NCI-H1436 treated with DMSO at 0.1 percent for 48 hours (cell line): ENCODE measurements around the gene ZNF236.
"Not testable (repeated sequence)": the region's sequence is repeated elsewhere in the genome, so short reads cannot be mapped to it uniquely, and the experiment has no call there.

Experiments used
- DNase-seq: peaks from one replicate; lab custom pipeline; 2025; lab: John Stamatoyannopoulos, UW

The ZNF236 gene

GRCh38 chr18:76822506-76823160, at the start of gene ZNF236:
Gene ZNF236 (plus strand): TSS chr18:76822557. CDS start chr18:76822608, 51 bp downstream.
- DNase-seq: no peak

- no peak for DNase-seq
Measured at GRCh38 chr18:76772665-76773064, 49.7 kb upstream of the ZNF236 start.

GRCh38 chr18:76777036-76777435, 45.3 kb upstream of the ZNF236 start:
- DNase-seq: not testable (repeated sequence)

- DNase-seq: no peak
Measured at GRCh38 chr18:76783786-76784484, 38.4 kb upstream of the ZNF236 start.

GRCh38 chr18:76785872-76786271, 36.5 kb upstream of the ZNF236 start:
- no peak for DNase-seq

- no peak for DNase-seq
Measured at GRCh38 chr18:76788571-76789317, 33.6 kb upstream of the ZNF236 start.

- DNase-seq: no peak
Measured at GRCh38 chr18:76791106-76791505, 31.3 kb upstream of the ZNF236 start.

GRCh38 chr18:76791642-76792041, 30.7 kb upstream of the ZNF236 start:
- DNase-seq: no peak

- no peak for DNase-seq
Measured at GRCh38 chr18:76794326-76794725, 28.0 kb upstream of the ZNF236 start.

- DNase-seq: no peak
Measured at GRCh38 chr18:76801567-76802505, 20.5 kb upstream of the ZNF236 start.

- DNase-seq: no peak
Measured at GRCh38 chr18:76803413-76803812, 18.9 kb upstream of the ZNF236 start.

GRCh38 chr18:76803814-76804213, 18.5 kb upstream of the ZNF236 start:
- no peak for DNase-seq

- DNase-seq: no peak
Measured at GRCh38 chr18:76805221-76805620, 17.1 kb upstream of the ZNF236 start.

GRCh38 chr18:76806301-76806700, 16.1 kb upstream of the ZNF236 start:
- DNase-seq: no peak

- DNase-seq: no peak
Measured at GRCh38 chr18:76808561-76808960, 13.8 kb upstream of the ZNF236 start.

- DNase-seq: not testable (repeated sequence)
Measured at GRCh38 chr18:76811530-76811929, 10.8 kb upstream of the ZNF236 start.

GRCh38 chr18:76814256-76814655, 8.1 kb upstream of the ZNF236 start:
- no peak for DNase-seq

GRCh38 chr18:76816127-76816526, 6.2 kb upstream of the ZNF236 start:
- DNase-seq: no peak

- no peak for DNase-seq
Measured at GRCh38 chr18:76817888-76818611, 4.3 kb upstream of the ZNF236 start.

GRCh38 chr18:76819411-76820136, 2.8 kb upstream of the ZNF236 start:
- no peak for DNase-seq
